Activated B cell treated with CpG ODN at 0.5 μM for 24 hours (primary cell): ENCODE data around the gene BBS4. TPM values are rescaled to one million over a fixed set of nuclear protein-coding genes. Genes with fewer than 3 reads are reported as not detected.

ENCODE experiments used
- ATAC-seq: fragments of 200-7000 bp; cut with Tn5 transposase; one replicate; pipeline ENCODE4 v1.10.0; 2021; ENCODE audit warnings: low read depth, mild to moderate bottlenecking, moderate library complexity
- CTCF ChIA-PET: fragments of 350-600 bp; sonication (Branson Sonifier 250); formaldehyde crosslinking; loops from one replicate; lab custom pipeline; 2021; ENCODE audit warnings: antibody characterized with exemption; lab: Charles Lee
- POLR2A ChIA-PET: fragments of 350-600 bp; sonication (Branson Sonifier 250); formaldehyde crosslinking; loops from one replicate; lab custom pipeline; 2021; ENCODE audit warnings: antibody characterized with exemption; lab: Charles Lee
- DNase-seq: peaks from one replicate; pipeline ENCODE4 v3.0.0; 2022
- H3K27ac Mint-ChIP-seq: one replicate; pipeline ENCODE4 v1.8.0; 2020; ENCODE audit warnings: mixed read lengths
- H3K27me3 Mint-ChIP-seq: one replicate; pipeline ENCODE4 v1.8.0; 2021; ENCODE audit warnings: mixed read lengths
- H3K36me3 Mint-ChIP-seq: one replicate; pipeline ENCODE4 v1.8.0; 2021; ENCODE audit warnings: low read depth, mixed read lengths
- H3K4me1 Mint-ChIP-seq: one replicate; pipeline ENCODE4 v1.8.0; 2021; ENCODE audit warnings: mixed read lengths
- H3K4me3 Mint-ChIP-seq: one replicate; pipeline ENCODE4 v1.8.0; 2020; ENCODE audit warnings: mild to moderate bottlenecking, mixed read lengths
- H3K9me3 Mint-ChIP-seq: one replicate; pipeline ENCODE4 v1.8.0; 2020; ENCODE audit warnings: mixed read lengths
- intact Hi-C: fragments of 100-400 bp; cut with micrococcal nuclease; formaldehyde crosslinking; loops from one replicate; pipeline ENCODE4 v1.15.1; 2024
- total RNA-seq: library from RNA; stranded (reverse); gene quantifications from 2 replicates; pipeline ENCODE4 v1.2.3, GENCODE V29; 2022
- TF ChIP-seq, protein P1 (sequence below): fragments of 200-600 bp; IDR thresholded peaks from one replicate; pipeline ENCODE4 v1.8.0; 2022; ENCODE audit warnings: antibody characterized with exemption, mild to moderate bottlenecking

BBS4 gene
- total RNA-seq, 1 donor from 2014 or later: 21.4 TPM

DNA sequence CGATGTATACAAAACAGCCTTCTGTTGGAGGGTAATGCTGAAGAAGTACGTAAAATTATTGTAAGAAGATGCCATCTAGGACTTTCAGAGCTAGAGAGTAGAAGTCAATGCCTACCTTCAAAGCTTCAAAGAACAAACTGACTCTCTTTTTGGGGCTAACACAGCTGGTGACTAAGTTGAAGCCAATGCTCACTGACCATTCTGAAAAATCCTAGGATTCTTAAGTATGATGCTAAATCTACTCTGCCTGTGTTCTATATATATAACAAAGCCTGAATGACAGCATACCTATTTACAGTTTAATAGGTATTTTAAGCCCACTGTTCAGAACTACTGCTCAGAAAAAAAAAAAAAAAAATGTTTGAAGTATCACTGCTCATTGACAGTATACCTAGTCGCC is 78.6 kb downstream of the BBS4 start:
- Mint-ChIP-seq H3K27ac (no peak overlapping the region), H3K4me1 (no peaks in the 10 kb centered on the region), H3K9me3 (peaks cover 10% of the 10 kb centered on the region), H3K4me3 (no peak overlapping the region), H3K36me3 (peaks cover 92% of the 10 kb centered on the region), H3K27me3 (no peaks in the 10 kb centered on the region)
- intact Hi-C loops: no loop called here
- ATAC-seq: no peak
- no peak for DNase-seq
- TF ChIP-seq, protein P1, sequence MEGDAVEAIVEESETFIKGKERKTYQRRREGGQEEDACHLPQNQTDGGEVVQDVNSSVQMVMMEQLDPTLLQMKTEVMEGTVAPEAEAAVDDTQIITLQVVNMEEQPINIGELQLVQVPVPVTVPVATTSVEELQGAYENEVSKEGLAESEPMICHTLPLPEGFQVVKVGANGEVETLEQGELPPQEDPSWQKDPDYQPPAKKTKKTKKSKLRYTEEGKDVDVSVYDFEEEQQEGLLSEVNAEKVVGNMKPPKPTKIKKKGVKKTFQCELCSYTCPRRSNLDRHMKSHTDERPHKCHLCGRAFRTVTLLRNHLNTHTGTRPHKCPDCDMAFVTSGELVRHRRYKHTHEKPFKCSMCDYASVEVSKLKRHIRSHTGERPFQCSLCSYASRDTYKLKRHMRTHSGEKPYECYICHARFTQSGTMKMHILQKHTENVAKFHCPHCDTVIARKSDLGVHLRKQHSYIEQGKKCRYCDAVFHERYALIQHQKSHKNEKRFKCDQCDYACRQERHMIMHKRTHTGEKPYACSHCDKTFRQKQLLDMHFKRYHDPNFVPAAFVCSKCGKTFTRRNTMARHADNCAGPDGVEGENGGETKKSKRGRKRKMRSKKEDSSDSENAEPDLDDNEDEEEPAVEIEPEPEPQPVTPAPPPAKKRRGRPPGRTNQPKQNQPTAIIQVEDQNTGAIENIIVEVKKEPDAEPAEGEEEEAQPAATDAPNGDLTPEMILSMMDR: no peak
- ChIA-PET POLR2A (interaction anchor here (1.5 kb wide), 1 partner anchor 11 kb away, joined by 4 read pairs; no protein-coding TSS in a partner anchor), CTCF (interaction anchor here (0.6 to 0.7 kb wide), 2 partner anchors 43 to 88 kb away, joined by 3 to 4 read pairs; no protein-coding TSS in a partner anchor)

- Mint-ChIP-seq H3K4me3 (no peak overlapping the region), H3K27me3 (no peaks in the 10 kb centered on the region), H3K27ac (no peak overlapping the region), H3K4me1 (peaks cover 1% of the 10 kb centered on the region), H3K36me3 (peaks cover 92% of the 10 kb centered on the region), H3K9me3 (peaks cover 10% of the 10 kb centered on the region)
- ChIA-PET POLR2A (interaction anchor here (1.5 kb wide), 1 partner anchor 9 kb away, joined by 4 read pairs; no protein-coding TSS in a partner anchor), CTCF (no interaction called here)
- intact Hi-C loops: no loop called here
- no peak for DNase-seq
- TF ChIP-seq, protein P1: no peak
- no peak for ATAC-seq
Observed at GRCh38 chr15:72766025-72766424, 80.0 kb downstream of the BBS4 start.

DNA sequence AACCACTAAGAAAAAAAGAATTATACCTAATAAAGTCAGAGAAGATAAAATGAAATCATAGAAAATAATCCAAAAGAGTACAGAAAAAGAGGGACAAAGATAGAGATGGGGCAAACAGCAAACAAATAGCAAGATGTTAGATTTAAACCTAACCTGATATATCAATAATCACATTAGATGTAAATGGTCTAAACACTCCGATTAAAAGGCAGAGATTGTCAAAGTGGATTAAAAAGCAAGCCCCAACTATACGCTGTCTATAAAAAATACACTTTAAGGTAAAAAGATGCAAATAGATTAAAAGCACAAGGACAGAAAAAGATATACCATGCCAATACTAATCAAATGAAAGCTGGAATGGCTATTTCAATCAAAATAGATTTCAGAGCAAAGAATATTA is 80.8 kb downstream of the BBS4 start:
- POLR2A ChIA-PET: no interaction called here
- H3K27ac Mint-ChIP-seq: no peak overlapping the region
- H3K4me3 Mint-ChIP-seq: no peak overlapping the region
- H3K4me1 Mint-ChIP-seq: peaks cover 1% of the 10 kb centered on the region
- no peak for DNase-seq
- intact Hi-C loops: no loop called here
- peaks cover 93% of the 10 kb centered on the region for H3K36me3 Mint-ChIP-seq
- H3K9me3 Mint-ChIP-seq: peaks cover 10% of the 10 kb centered on the region
- H3K27me3 Mint-ChIP-seq: no peaks in the 10 kb centered on the region
- TF ChIP-seq, protein P1: no peak
- CTCF ChIA-PET: no interaction called here
- no peak for ATAC-seq

GRCh38 chr15:72770673-72771328 is 84.8 kb downstream of the BBS4 start:
- Mint-ChIP-seq H3K4me3 (no peak overlapping the region), H3K4me1 (peaks cover 30% of the 10 kb centered on the region), H3K9me3 (peaks cover 10% of the 10 kb centered on the region), H3K27ac (no peak overlapping the region), H3K36me3 (peaks cover 87% of the 10 kb centered on the region), H3K27me3 (no peaks in the 10 kb centered on the region)
- intact Hi-C loops: no loop called here
- DNase-seq (no peak), ATAC-seq (no peak)
- TF ChIP-seq, protein P1: no peak
- ChIA-PET POLR2A (interaction anchor here (1.7 kb wide), 1 partner anchor 12 kb away, joined by 4 read pairs; the partner anchor contains the start of gene ADPGK), CTCF (interaction anchor here (1.3 kb wide), 1 partner anchor 49 kb away, joined by 3 read pairs; no protein-coding TSS in a partner anchor)

DNA sequence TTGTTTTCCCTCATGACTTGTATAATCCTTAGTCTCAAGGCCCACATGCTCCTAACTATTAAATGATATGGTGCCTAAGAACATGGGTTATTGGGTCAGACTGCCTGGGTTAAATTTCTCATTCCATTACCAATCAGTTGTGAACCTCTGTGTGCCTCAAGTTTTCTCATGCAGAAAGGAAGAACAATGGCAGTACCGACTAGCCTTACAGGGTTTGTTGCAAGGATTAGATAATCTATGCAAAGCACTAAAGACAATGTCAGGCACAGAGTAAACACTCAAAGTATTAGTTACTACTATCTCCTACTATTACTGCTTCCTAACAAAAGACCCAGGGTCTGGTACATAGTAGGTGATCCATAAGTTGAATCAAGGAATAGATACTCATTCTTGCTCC is 85.3 kb downstream of the BBS4 start:
- ATAC-seq: no peak

More for the DNA sequence above, 85.3 kb downstream of the BBS4 start:
- ChIA-PET CTCF (no interaction called here), POLR2A (interaction anchor here (1.7 kb wide), 1 partner anchor 12 kb away, joined by 4 read pairs; the partner anchor contains the start of gene ADPGK)
- H3K4me1 Mint-ChIP-seq: peaks cover 35% of the 10 kb centered on the region
- peaks cover 85% of the 10 kb centered on the region for H3K36me3 Mint-ChIP-seq
- TF ChIP-seq, protein P1: no peak
- no peak for DNase-seq
- H3K27me3 Mint-ChIP-seq: no peaks in the 10 kb centered on the region
- H3K4me3 Mint-ChIP-seq: no peak overlapping the region
- no peak overlapping the region for H3K27ac Mint-ChIP-seq
- peaks cover 10% of the 10 kb centered on the region for H3K9me3 Mint-ChIP-seq
- intact Hi-C loops: no loop called here
